SK-N-SH (cell line): ENCODE results near the gene KIF25. TPM values are rescaled to one million over a fixed set of nuclear protein-coding genes. Genes with fewer than 3 reads are reported as not detected.

Experiments
- CTCF ChIA-PET: fragments of 300-600, 350-600 bp; formaldehyde crosslinking; extraction: SDS; loops from one replicate; lab custom pipeline; 2021; lab: Yijun Ruan, JAX
- POLR2A ChIA-PET: fragments of 350-600 bp; sonication (Branson Sonifier 250); formaldehyde crosslinking; extraction: SDS; loops from one replicate; lab custom pipeline; 2020; ENCODE audit warnings: antibody characterized with exemption, inconsistent platforms; lab: Yijun Ruan, JAX
- DNase-seq: peaks from one replicate; pipeline ENCODE4 v3.0.0; 2012
- H2AFZ ChIP-seq: fragments of 200-600 bp; sonication (generic); 2 replicates; pipeline ENCODE4 v1.8.1; 2016; ENCODE audit warnings: antibody characterized with exemption, mild to moderate bottlenecking, low read depth
- H3F3A ChIP-seq: fragments of 200-600 bp; sonication (generic); replicated peaks from 2 replicates; pipeline ENCODE3; 2016; ENCODE audit warnings: antibody characterized with exemption, mild to moderate bottlenecking; ENCODE audit not compliant: insufficient read depth
- H3K27ac ChIP-seq, 2 experiments: fragments of 200-500 bp in 1 of 2; fragments of 200-600 bp in 1 of 2; sonication (Bioruptor generic) in 1 of 2; sonication (generic), shearing (Covaris generic) in 1 of 2; 2 replicates each; pipeline versions ENCODE4 v1.5.1 to v1.6.1; 2014 to 2016; ENCODE audit warnings: low read depth in 2 of 2, inconsistent platforms in 1 of 2, low read length in 1 of 2, mild to moderate bottlenecking in 1 of 2, mixed read lengths in 1 of 2
- H3K27me3 ChIP-seq: fragments of 200-600 bp; sonication (generic), shearing (Covaris generic); 2 replicates; pipeline ENCODE4 v1.6.1; 2016; ENCODE audit warnings: mixed run types; ENCODE audit not compliant: insufficient read depth
- H3K36me3 ChIP-seq, 2 experiments: fragments of 200-500 bp in 1 of 2; fragments of 200-600 bp in 1 of 2; sonication (Bioruptor generic) in 1 of 2; sonication (generic) in 1 of 2; replicated peaks in 1 of 2; 2 replicates each; pipeline versions ENCODE3 to v1.5.1; 2014 to 2016; ENCODE audit warnings: low read length in 1 of 2, mild to moderate bottlenecking in 1 of 2; ENCODE audit not compliant: insufficient read depth in 2 of 2, control insufficient read depth in 1 of 2
- H3K4me1 ChIP-seq, 2 experiments: fragments of 200-500 bp in 1 of 2; fragments of 200-600 bp in 1 of 2; sonication (Bioruptor generic) in 1 of 2; sonication (generic), shearing (Covaris generic) in 1 of 2; 2 replicates each; pipeline versions ENCODE4 v1.5.1 to v1.6.1; 2014 to 2016; ENCODE audit warnings: low read depth in 1 of 2, low read length in 1 of 2, mixed run types in 1 of 2; ENCODE audit not compliant: insufficient read depth in 2 of 2, control insufficient read depth in 1 of 2
- H3K4me2 ChIP-seq: fragments of 200-600 bp; sonication (generic), shearing (Covaris generic); 2 replicates; pipeline ENCODE4 v1.6.1; 2017; ENCODE audit warnings: mixed run types
- H3K4me3 ChIP-seq, 2 experiments: fragments of 200-500 bp in 1 of 2; fragments of 200-600 bp in 1 of 2; sonication (Bioruptor generic) in 1 of 2; sonication (generic), shearing (Covaris generic) in 1 of 2; 2 replicates each; pipeline versions ENCODE4 v1.5.1 to v1.8.1; 2014 to 2016; ENCODE audit warnings: low read depth in 2 of 2, inconsistent platforms in 1 of 2, low read length in 1 of 2, mild to moderate bottlenecking in 1 of 2, mixed read lengths in 1 of 2, moderate library complexity in 1 of 2
- H3K79me2 ChIP-seq: fragments of 200-600 bp; sonication (generic); 2 replicates; pipeline ENCODE4 v1.8.1; 2017; ENCODE audit warnings: mild to moderate bottlenecking; ENCODE audit not compliant: insufficient read depth
- H3K9ac ChIP-seq: fragments of 200-600 bp; sonication (generic); 2 replicates; pipeline ENCODE4 v1.6.1; 2017; ENCODE audit warnings: mixed run types
- H3K9me2 ChIP-seq: fragments of 200-600 bp; sonication (generic); 2 replicates; pipeline ENCODE4 v1.6.1; 2017; ENCODE audit warnings: mixed run types
- H3K9me3 ChIP-seq: fragments of 200-600 bp; sonication (generic); 2 replicates; pipeline ENCODE4 v1.6.1; 2017; ENCODE audit warnings: mixed run types, mild to moderate bottlenecking, moderate library complexity
- H4K20me1 ChIP-seq: fragments of 200-600 bp; sonication (generic); 2 replicates; pipeline ENCODE4 v1.6.1; 2017; ENCODE audit warnings: mild to moderate bottlenecking, mixed run types; ENCODE audit not compliant: insufficient read depth
- FOSL2 ChIP-seq: IDR thresholded peaks from 2 replicates; pipeline ENCODE4 v1.4.0; 2012; ENCODE audit warnings: low read depth, mild to moderate bottlenecking, moderate library complexity, borderline replicate concordance
- FOXM1 ChIP-seq: IDR thresholded peaks from 2 replicates; pipeline ENCODE4 v1.4.0; 2012; ENCODE audit warnings: low read depth, mild to moderate bottlenecking
- JUND ChIP-seq: IDR thresholded peaks from 2 replicates; pipeline ENCODE4 v1.4.0; 2012
- MXI1 ChIP-seq: IDR thresholded peaks from 2 replicates; pipeline ENCODE4 v1.6.1; 2012; ENCODE audit warnings: mild to moderate bottlenecking, low read depth, low read length, improper control_type of control experiment
- RCOR1 ChIP-seq: fragments of 150-350 bp; IDR thresholded peaks from 2 replicates; pipeline ENCODE4 v1.6.1; 2017; ENCODE audit warnings: antibody characterized with exemption, low read length
- SMC3 ChIP-seq: IDR thresholded peaks from 2 replicates; pipeline ENCODE4 v1.6.1; 2012; ENCODE audit warnings: low read depth, low read length, improper control_type of control experiment
- WGBS: methylation state at CpG from one replicate; pipeline ENCODE4 v1.1.6; 2017; ENCODE audit warnings: low lambda C conversion rate; 5-methylcytosine and 5-hydroxymethylcytosine counted together
- polyA plus RNA-seq, 3 experiments: library from polyadenylated mRNA; depleted of rRNA; stranded (reverse); fragments of >200 nt; gene quantifications; 2 replicates each; pipeline ENCODE4 v1.2.3, GENCODE V29; 2012
- TF ChIP-seq, protein P1 (sequence below): fragments of 200-600 bp; sonication (generic); IDR thresholded peaks from 2 replicates; pipeline ENCODE4 v1.6.1; 2017; ENCODE audit warnings: antibody characterized with exemption, mild to moderate bottlenecking, moderate library complexity
- TF ChIP-seq, protein P2 (sequence below): IDR thresholded peaks from 2 replicates; pipeline ENCODE4 v1.4.0; 2012; ENCODE audit warnings: low read depth, borderline replicate concordance
- TF ChIP-seq, protein P3 (sequence below): fragments of 150-350 bp; IDR thresholded peaks from 2 replicates; pipeline ENCODE4 v1.6.1; 2017; ENCODE audit warnings: antibody characterized with exemption, low read length, low read depth, borderline replicate concordance

KIF25 gene
- polyA plus RNA-seq, 1 of the 3 experiments (the other 2 are of a cell fraction), result not detected

DNA sequence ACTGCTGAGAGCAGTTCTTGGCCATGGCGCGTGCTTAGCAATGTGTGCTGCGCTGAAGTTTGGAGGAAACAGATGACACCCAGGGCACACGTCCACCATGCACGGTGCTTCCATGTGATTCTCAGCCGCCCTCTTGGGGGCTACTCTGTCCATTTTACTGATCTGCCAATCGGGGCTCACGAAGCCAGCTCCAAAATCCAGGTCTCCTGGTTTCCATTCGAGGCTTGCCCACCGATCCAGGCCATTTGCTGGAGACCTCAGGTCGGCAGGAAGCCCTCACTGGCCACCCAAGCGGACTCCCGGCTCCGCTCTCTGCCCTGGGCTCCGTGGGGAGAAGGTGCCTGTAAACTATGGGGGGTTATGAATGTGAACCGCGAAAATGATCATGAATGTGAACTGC is 93.2 kb downstream of the KIF25 start:
- CTCF ChIA-PET, result interaction anchor here (0.6 to 0.8 kb wide), 2 partner anchors 187 to 236 kb away, joined by 3 to 5 read pairs; no protein-coding TSS in a partner anchor
- Histone ChIP-seq H3K9me3 (no peaks in the 10 kb centered on the region), H3K4me2 (no peak overlapping the region), H3F3A (no peaks in the 10 kb centered on the region), H3K4me3 (no peak overlapping the region), H3K27ac (no peak overlapping the region), H3K36me3 (no peaks in the 10 kb centered on the region), H3K27me3 (no peaks in the 10 kb centered on the region), H2AFZ (no peak overlapping the region), H3K9me2 (no peaks in the 10 kb centered on the region), H3K4me1 (no peaks in the 10 kb centered on the region; a peak in 1 of 4 replicates), H3K9ac (no peak overlapping the region), H3K79me2 (no peaks in the 10 kb centered on the region), H4K20me1 (no peaks in the 10 kb centered on the region)
- TF ChIP-seq, protein P1, sequence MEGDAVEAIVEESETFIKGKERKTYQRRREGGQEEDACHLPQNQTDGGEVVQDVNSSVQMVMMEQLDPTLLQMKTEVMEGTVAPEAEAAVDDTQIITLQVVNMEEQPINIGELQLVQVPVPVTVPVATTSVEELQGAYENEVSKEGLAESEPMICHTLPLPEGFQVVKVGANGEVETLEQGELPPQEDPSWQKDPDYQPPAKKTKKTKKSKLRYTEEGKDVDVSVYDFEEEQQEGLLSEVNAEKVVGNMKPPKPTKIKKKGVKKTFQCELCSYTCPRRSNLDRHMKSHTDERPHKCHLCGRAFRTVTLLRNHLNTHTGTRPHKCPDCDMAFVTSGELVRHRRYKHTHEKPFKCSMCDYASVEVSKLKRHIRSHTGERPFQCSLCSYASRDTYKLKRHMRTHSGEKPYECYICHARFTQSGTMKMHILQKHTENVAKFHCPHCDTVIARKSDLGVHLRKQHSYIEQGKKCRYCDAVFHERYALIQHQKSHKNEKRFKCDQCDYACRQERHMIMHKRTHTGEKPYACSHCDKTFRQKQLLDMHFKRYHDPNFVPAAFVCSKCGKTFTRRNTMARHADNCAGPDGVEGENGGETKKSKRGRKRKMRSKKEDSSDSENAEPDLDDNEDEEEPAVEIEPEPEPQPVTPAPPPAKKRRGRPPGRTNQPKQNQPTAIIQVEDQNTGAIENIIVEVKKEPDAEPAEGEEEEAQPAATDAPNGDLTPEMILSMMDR, result no peak
- no peak for DNase-seq
- WGBS, result 45% methylated on average over 17 of the region's 17 CpGs
- POLR2A ChIA-PET, result no interaction called here

DNA sequence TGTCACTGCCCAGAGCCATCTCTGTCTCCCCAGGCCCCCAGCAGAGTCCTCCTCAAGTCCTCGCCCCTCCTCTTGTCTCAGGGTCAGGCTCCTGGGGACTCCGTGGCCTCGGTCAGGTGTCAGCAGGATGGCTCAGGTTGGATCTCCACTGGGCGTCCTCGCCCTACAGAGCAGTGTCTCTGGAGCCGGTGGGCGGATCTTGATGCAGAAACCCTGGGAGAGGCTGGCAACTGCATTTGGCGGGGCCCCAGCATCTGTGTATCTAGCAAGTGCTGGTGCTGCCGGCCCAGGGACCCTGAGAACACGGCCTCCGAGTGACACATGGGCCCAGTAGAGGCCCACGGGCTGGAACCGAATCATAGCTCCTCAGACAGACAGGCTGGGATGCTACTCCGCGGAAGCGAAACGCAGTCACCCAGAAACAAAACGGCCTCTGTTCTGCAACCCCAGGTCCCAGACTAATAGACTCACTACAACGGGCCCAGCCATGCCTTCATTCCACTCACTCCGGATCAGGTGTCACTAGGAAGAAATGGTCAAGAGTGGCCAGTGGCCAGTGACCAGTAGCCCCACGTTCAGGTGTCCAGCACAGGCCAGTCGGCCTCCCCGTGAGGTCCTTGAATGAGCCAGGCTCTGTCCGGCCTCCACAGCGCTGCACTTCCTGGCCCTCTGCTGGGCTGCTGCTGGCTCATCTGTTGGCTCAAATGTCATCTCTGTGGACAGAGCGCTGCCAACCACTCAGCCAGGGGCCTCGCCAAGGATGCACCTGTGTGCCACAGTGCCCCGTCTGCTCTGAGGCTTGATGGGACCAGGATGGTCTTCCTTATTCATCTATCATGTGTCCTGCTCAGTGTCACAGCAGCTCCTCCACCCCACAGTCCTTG is 94.2 kb downstream of the KIF25 start:
- H3K9me2 ChIP-seq, result no peaks in the 10 kb centered on the region
- H2AFZ ChIP-seq, result no peak overlapping the region
- WGBS, result 69% methylated on average over 17 of the region's 28 CpGs
- no peak overlapping the region for H3K9ac ChIP-seq
- H3K79me2 ChIP-seq, result no peaks in the 10 kb centered on the region
- no peaks in the 10 kb centered on the region for H3K9me3 ChIP-seq
- no peaks in the 10 kb centered on the region for H3K27me3 ChIP-seq
- H3F3A ChIP-seq, result no peaks in the 10 kb centered on the region
- TF ChIP-seq, protein P2, sequence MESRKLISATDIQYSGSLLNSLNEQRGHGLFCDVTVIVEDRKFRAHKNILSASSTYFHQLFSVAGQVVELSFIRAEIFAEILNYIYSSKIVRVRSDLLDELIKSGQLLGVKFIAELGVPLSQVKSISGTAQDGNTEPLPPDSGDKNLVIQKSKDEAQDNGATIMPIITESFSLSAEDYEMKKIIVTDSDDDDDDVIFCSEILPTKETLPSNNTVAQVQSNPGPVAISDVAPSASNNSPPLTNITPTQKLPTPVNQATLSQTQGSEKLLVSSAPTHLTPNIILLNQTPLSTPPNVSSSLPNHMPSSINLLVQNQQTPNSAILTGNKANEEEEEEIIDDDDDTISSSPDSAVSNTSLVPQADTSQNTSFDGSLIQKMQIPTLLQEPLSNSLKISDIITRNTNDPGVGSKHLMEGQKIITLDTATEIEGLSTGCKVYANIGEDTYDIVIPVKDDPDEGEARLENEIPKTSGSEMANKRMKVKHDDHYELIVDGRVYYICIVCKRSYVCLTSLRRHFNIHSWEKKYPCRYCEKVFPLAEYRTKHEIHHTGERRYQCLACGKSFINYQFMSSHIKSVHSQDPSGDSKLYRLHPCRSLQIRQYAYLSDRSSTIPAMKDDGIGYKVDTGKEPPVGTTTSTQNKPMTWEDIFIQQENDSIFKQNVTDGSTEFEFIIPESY, result no peak
- no peak for TF ChIP-seq SMC3
- TF ChIP-seq JUND, result no peak
- TF ChIP-seq, protein P3, sequence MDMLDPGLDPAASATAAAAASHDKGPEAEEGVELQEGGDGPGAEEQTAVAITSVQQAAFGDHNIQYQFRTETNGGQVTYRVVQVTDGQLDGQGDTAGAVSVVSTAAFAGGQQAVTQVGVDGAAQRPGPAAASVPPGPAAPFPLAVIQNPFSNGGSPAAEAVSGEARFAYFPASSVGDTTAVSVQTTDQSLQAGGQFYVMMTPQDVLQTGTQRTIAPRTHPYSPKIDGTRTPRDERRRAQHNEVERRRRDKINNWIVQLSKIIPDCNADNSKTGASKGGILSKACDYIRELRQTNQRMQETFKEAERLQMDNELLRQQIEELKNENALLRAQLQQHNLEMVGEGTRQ, result no peak
- TF ChIP-seq RCOR1, result no peak
- TF ChIP-seq MXI1, result no peak
- no peak for TF ChIP-seq FOSL2
- no peak for TF ChIP-seq FOXM1
- H3K27ac ChIP-seq, result no peak overlapping the region
- POLR2A ChIA-PET, result no interaction called here
- no peak overlapping the region for H3K4me2 ChIP-seq
- no peaks in the 10 kb centered on the region for H4K20me1 ChIP-seq
- H3K4me3 ChIP-seq, result no peak overlapping the region
- CTCF ChIA-PET, result interaction anchor here (0.6 kb wide), 1 partner anchor 188 kb away, joined by 3 read pairs; no protein-coding TSS in a partner anchor
- no peak for DNase-seq
- H3K4me1 ChIP-seq, result peaks cover 0 to 8% of the 10 kb centered on the region in 2 experiments; a peak in 1 of 4 replicates
- no peaks in the 10 kb centered on the region for H3K36me3 ChIP-seq
